ENCODE measurements around the gene SLC36A3. TPM values are rescaled to one million over a fixed set of nuclear protein-coding genes. Genes with fewer than 3 reads are reported as not detected.
"Not testable (repeated sequence)": the region's sequence is repeated elsewhere in the genome, so short reads cannot be mapped to it uniquely, and the experiment has no call there.

Gene SLC36A3
- polyA plus RNA-seq, 6 donors from 2014 or later, result 0.26 TPM; not detected in 5

GRCh38 chr5:151267491-151268260, 35.9 kb downstream of the SLC36A3 start:
- Mint-ChIP-seq H3K4me1 (peaks cover 18 to 24% (median 19%) of the 10 kb centered on the region in 3 donors), H3K9me3 (no peaks in the 10 kb centered on the region), H3K27ac (peak overlapping the region in 4 of 6 donors; percentile 35 to 92 (median 58)), H3K36me3 (peaks cover 12 to 33% of the 10 kb centered on the region in 2 donors), H3K27me3 (no peaks in the 10 kb centered on the region), H3K4me3 (no peak overlapping the region)
- DNase-seq (no peak), ATAC-seq (ENCODE audit: low read depth in 2 of 2) (no peak)

GRCh38 chr5:151264113-151264512, 39.5 kb downstream of the SLC36A3 start:
- peaks cover 19 to 43% of the 10 kb centered on the region in 2 donors for H3K36me3 Mint-ChIP-seq
- ATAC-seq (ENCODE audit: low read depth in 2 of 2) (no peak), DNase-seq (no peak)
- H3K4me3 Mint-ChIP-seq, result peak overlapping the region in 1 of 8 donors; percentile 40
- no peaks in the 10 kb centered on the region for H3K27me3 Mint-ChIP-seq
- H3K27ac Mint-ChIP-seq, result peak overlapping the region; percentile 74 to 92 (median 86)
- peaks cover 35 to 41% (median 40%) of the 10 kb centered on the region in 3 donors for H3K4me1 Mint-ChIP-seq
- no peaks in the 10 kb centered on the region for H3K9me3 Mint-ChIP-seq

GRCh38 chr5:151262532-151262931, 41.0 kb downstream of the SLC36A3 start:
- DNase-seq (no peak), ATAC-seq (ENCODE audit: low read depth in 2 of 2) (no peak)
- H3K4me1 Mint-ChIP-seq, result peaks cover 51 to 57% (median 56%) of the 10 kb centered on the region in 3 donors
- peaks cover 18 to 51% of the 10 kb centered on the region in 2 donors for H3K36me3 Mint-ChIP-seq
- no peaks in the 10 kb centered on the region for H3K9me3 Mint-ChIP-seq
- peak overlapping the region in 1 of 8 donors; percentile 35 for H3K4me3 Mint-ChIP-seq
- no peaks in the 10 kb centered on the region for H3K27me3 Mint-ChIP-seq
- peak overlapping the region; percentile 10 to 85 (median 76) for H3K27ac Mint-ChIP-seq

GRCh38 chr5:151259931-151260330, 43.6 kb downstream of the SLC36A3 start:
- Mint-ChIP-seq H3K27ac (peak overlapping the region in 5 of 6 donors; percentile 33 to 92 (median 78)), H3K27me3 (no peaks in the 10 kb centered on the region), H3K4me3 (peak overlapping the region in 1 of 8 donors; percentile 40), H3K36me3 (peaks cover 10 to 29% of the 10 kb centered on the region in 2 donors), H3K9me3 (no peaks in the 10 kb centered on the region), H3K4me1 (peaks cover 70 to 82% (median 80%) of the 10 kb centered on the region in 3 donors)
- ATAC-seq (ENCODE audit: low read depth in 2 of 2) (no peak), DNase-seq (no peak)

- Mint-ChIP-seq H3K36me3 (peaks cover 10 to 19% of the 10 kb centered on the region in 2 donors), H3K27ac (peak overlapping the region; percentile 10 to 99 (median 94)), H3K9me3 (no peaks in the 10 kb centered on the region), H3K27me3 (no peaks in the 10 kb centered on the region), H3K4me3 (peak overlapping the region in 6 of 8 donors; percentile 53 to 97 (median 82)), H3K4me1 (peaks cover 63 to 83% (median 75%) of the 10 kb centered on the region in 3 donors)
- ATAC-seq (ENCODE audit: low read depth in 2 of 2) (no peak), DNase-seq (no peak)
Measured at GRCh38 chr5:151258816-151259215, 44.8 kb downstream of the SLC36A3 start.

GRCh38 chr5:151258201-151258611, 45.4 kb downstream of the SLC36A3 start:
- ATAC-seq (ENCODE audit: low read depth in 2 of 2) (no peak), DNase-seq (no peak)
- Mint-ChIP-seq H3K36me3 (peaks cover 10 to 19% of the 10 kb centered on the region in 2 donors), H3K27ac (peak overlapping the region; percentile 92 to 99 (median 99)), H3K4me3 (peak overlapping the region in 7 of 8 donors; percentile 81 to 99 (median 90)), H3K4me1 (peaks cover 61 to 84% (median 74%) of the 10 kb centered on the region in 3 donors), H3K27me3 (no peaks in the 10 kb centered on the region), H3K9me3 (no peaks in the 10 kb centered on the region)

GRCh38 chr5:151257731-151258181, 45.8 kb downstream of the SLC36A3 start:
- Mint-ChIP-seq H3K27me3 (no peaks in the 10 kb centered on the region), H3K36me3 (peaks cover 10 to 19% of the 10 kb centered on the region in 2 donors), H3K4me1 (peaks cover 61 to 83% (median 72%) of the 10 kb centered on the region in 3 donors), H3K9me3 (no peaks in the 10 kb centered on the region), H3K27ac (peak overlapping the region; percentile 92 to 99 (median 99)), H3K4me3 (peak overlapping the region; percentile 81 to 99 (median 89))
- peak; percentile 69 for DNase-seq
- ATAC-seq (ENCODE audit: low read depth in 2 of 2), result peak; percentile 47 to 53

GRCh38 chr5:151255621-151256286, 47.8 kb downstream of the SLC36A3 start:
- Mint-ChIP-seq H3K36me3 (peaks cover 3 to 12% of the 10 kb centered on the region in 2 donors), H3K27ac (peak overlapping the region; percentile 92 to 99 (median 99)), H3K4me3 (peak overlapping the region; percentile 82 to 99 (median 90)), H3K4me1 (peaks cover 54 to 83% (median 67%) of the 10 kb centered on the region in 3 donors), H3K9me3 (no peaks in the 10 kb centered on the region), H3K27me3 (no peaks in the 10 kb centered on the region)
- DNase-seq (peak; percentile 79), ATAC-seq (ENCODE audit: low read depth in 2 of 2) (peak; percentile 55 to 58)

- not testable (repeated sequence) for H3K9me3 Mint-ChIP-seq; ATAC-seq (ENCODE audit: low read depth in 2 of 2); H3K27me3 Mint-ChIP-seq; DNase-seq
- Mint-ChIP-seq H3K4me3 (peak overlapping the region; percentile 87 to 99 (median 94)), H3K27ac (peak overlapping the region; percentile 92 to 99 (median 99)), H3K4me1 (peaks cover 61 to 87% (median 73%) of the 10 kb centered on the region in 3 donors), H3K36me3 (peaks cover 3 to 12% of the 10 kb centered on the region in 2 donors)
Measured at GRCh38 chr5:151254990-151255389, 48.6 kb downstream of the SLC36A3 start.

GRCh38 chr5:151254556-151254955, 49.0 kb downstream of the SLC36A3 start:
- no peaks in the 10 kb centered on the region for H3K9me3 Mint-ChIP-seq

GRCh38 chr5:151253605-151253950, 50.0 kb downstream of the SLC36A3 start:
- Mint-ChIP-seq H3K36me3 (peaks cover 3% of the 10 kb centered on the region in 2 donors), H3K27me3 (no peaks in the 10 kb centered on the region), H3K4me3 (peak overlapping the region; percentile 88 to 99 (median 96)), H3K4me1 (peaks cover 49 to 73% (median 61%) of the 10 kb centered on the region in 3 donors), H3K27ac (peak overlapping the region; percentile 92 to 99 (median 99)), H3K9me3 (no peaks in the 10 kb centered on the region)
- DNase-seq (no peak), ATAC-seq (ENCODE audit: low read depth in 2 of 2) (no peak)

More at GRCh38 chr5:151254556-151254955, 49.0 kb downstream of the SLC36A3 start:
- Mint-ChIP-seq H3K27ac (peak overlapping the region; percentile 48 to 99 (median 99)), H3K4me3 (peak overlapping the region; percentile 88 to 99 (median 96)), H3K27me3 (no peaks in the 10 kb centered on the region), H3K36me3 (peaks cover 3 to 12% of the 10 kb centered on the region in 2 donors), H3K4me1 (peaks cover 59 to 83% (median 70%) of the 10 kb centered on the region in 3 donors)
- DNase-seq (no peak), ATAC-seq (ENCODE audit: low read depth in 2 of 2) (no peak)

GRCh38 chr5:151252762-151253604, 50.6 kb downstream of the SLC36A3 start, which contains the start of gene GM2A:
Gene GM2A, plus strand, starts transcription at chr5:151253185. Its CDS starts 32 bp downstream, at chr5:151253217.
- peak; percentile 99 for DNase-seq
- Mint-ChIP-seq H3K27me3 (no peaks in the 10 kb centered on the region), H3K27ac (peak within 1 kb of the TSS; percentile 92 to 99 (median 99)), H3K4me1 (peaks cover 43 to 67% (median 55%) of the 10 kb centered on the region in 3 donors), H3K4me3 (peak within 1 kb of the TSS; percentile 88 to 99 (median 96)), H3K36me3 (peaks cover 0 to 3% of the 10 kb centered on the region in 2 donors), H3K9me3 (no peaks in the 10 kb centered on the region)
- peak; percentile 81 to 83 for ATAC-seq (ENCODE audit: low read depth in 2 of 2)

All from naive B cell (primary cell).